ENCODE results near the gene ABCA13.

DNA sequence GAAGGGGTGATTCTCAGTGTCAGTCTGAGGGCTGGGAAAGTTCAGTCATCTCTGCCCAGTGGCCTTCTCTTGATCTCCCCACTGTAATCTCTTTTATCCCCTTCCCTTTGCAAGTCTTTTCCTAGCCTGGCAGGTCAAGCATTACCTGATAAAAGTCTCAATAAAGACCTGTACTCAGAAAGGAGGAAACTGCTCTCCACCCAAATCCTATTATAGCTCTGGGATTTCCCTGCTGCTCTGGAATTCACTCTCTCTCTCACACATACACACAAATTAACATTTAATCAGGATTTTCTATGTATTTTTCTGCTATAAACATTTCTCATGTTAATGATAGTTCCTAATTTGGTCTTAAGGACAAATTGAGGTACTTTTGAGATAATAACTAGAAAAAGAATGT, 46.5 kb downstream of the ABCA13 start:
- TF ChIP-seq, protein P1, sequence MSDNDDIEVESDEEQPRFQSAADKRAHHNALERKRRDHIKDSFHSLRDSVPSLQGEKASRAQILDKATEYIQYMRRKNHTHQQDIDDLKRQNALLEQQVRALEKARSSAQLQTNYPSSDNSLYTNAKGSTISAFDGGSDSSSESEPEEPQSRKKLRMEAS (IDR thresholded peaks at IDR 0.05), result no peak
- TF ChIP-seq EP300 (IDR thresholded peaks at IDR 0.05; ENCODE audit: borderline replicate concordance), result no peak
- no peak for TF ChIP-seq FOXM1 (IDR thresholded peaks at IDR 0.05; ENCODE audit: borderline replicate concordance, low read depth)
- TF ChIP-seq, protein P2, sequence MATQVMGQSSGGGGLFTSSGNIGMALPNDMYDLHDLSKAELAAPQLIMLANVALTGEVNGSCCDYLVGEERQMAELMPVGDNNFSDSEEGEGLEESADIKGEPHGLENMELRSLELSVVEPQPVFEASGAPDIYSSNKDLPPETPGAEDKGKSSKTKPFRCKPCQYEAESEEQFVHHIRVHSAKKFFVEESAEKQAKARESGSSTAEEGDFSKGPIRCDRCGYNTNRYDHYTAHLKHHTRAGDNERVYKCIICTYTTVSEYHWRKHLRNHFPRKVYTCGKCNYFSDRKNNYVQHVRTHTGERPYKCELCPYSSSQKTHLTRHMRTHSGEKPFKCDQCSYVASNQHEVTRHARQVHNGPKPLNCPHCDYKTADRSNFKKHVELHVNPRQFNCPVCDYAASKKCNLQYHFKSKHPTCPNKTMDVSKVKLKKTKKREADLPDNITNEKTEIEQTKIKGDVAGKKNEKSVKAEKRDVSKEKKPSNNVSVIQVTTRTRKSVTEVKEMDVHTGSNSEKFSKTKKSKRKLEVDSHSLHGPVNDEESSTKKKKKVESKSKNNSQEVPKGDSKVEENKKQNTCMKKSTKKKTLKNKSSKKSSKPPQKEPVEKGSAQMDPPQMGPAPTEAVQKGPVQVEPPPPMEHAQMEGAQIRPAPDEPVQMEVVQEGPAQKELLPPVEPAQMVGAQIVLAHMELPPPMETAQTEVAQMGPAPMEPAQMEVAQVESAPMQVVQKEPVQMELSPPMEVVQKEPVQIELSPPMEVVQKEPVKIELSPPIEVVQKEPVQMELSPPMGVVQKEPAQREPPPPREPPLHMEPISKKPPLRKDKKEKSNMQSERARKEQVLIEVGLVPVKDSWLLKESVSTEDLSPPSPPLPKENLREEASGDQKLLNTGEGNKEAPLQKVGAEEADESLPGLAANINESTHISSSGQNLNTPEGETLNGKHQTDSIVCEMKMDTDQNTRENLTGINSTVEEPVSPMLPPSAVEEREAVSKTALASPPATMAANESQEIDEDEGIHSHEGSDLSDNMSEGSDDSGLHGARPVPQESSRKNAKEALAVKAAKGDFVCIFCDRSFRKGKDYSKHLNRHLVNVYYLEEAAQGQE (IDR thresholded peaks at IDR 0.05; ENCODE audit: low read depth), result no peak
- no peak for TF ChIP-seq TEAD4 (IDR thresholded peaks at IDR 0.05)
- TF ChIP-seq EGR1 (IDR thresholded peaks at IDR 0.05), result no peak
- TF ChIP-seq RAD21 (IDR thresholded peaks at IDR 0.05; ENCODE audit: low read depth), result no peak

Data from Ishikawa (cell line).